ENCODE measurements around the gene NCAM1.

NCAM1 gene

DNA sequence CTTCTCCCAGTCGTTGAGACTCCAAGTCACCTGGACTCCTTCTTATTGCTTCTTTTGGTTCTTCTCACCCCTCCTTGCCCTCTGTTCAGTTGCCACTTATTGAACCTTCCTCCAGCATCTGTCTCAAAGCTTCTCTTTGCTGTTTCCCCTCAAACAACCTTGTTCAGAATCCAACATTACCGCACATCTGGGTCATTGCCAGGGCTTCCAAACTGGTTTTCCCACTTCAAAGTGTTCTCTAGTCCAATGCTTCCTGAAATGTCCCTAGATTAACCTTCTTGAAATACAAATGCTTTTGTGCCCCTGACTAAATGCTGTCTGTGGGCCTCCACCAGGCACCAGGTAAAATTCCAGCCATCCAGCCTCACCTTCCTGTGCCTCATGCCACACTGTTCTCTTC, 252.3 kb downstream of the NCAM1 start:
- DNase-seq = no peak

DNA sequence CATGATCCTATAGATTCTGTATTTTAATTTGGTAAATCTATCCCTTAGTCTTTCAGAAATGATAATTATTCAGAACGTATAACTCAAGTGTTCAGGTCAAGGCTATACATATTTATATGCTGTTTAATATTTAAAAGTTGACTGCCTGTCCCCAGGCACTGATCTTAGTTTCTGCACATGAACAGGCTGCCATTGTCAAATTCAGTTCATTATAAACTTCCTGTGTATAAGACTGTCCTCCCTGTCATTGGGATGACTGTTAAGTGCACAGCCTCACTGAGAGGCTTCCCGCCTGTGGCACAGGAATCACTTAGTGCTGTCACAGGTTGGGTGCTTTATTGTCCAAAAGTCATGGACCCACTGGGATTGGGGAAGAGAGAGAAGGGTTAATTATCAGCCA, 261.0 kb downstream of the NCAM1 start:
- DNase-seq = no peak

DNA sequence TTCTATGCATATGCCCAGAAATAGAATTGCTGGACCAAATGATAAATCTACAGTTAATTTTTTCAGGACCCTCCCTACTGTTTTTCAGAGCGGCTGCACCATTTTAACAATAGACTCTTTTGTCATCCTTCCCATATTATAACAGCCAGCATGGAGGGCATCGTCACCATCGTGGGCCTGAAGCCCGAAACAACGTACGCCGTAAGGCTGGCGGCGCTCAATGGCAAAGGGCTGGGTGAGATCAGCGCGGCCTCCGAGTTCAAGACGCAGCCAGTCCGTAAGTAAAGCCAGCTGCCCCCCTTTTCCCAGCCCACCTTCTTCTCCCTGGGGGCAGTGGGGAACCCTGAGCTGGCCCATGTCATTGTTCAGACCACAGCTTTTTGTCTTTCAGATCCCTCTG, 273.7 kb downstream of the NCAM1 start:
- no peak for DNase-seq

DNA sequence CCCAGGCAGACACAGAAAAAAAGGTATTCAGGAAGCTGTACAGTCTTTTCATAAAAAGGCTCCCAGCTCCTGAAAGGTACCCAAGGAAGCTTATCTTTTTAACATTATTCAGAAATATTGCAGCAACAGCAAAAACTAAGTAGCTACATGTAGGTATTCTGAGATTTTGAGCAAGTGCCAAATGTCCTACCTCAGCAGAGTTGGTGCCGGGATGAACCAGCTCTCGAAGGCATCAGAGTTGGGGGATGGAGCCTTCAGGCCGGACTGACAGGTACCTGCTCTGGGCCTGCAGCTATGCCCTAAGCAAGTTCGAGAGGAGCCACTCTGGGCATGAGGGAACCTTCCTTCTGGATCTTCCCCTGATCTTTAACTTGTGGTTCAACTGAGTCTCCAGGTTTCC, 276.0 kb downstream of the NCAM1 start:
- no peak for DNase-seq

DNA sequence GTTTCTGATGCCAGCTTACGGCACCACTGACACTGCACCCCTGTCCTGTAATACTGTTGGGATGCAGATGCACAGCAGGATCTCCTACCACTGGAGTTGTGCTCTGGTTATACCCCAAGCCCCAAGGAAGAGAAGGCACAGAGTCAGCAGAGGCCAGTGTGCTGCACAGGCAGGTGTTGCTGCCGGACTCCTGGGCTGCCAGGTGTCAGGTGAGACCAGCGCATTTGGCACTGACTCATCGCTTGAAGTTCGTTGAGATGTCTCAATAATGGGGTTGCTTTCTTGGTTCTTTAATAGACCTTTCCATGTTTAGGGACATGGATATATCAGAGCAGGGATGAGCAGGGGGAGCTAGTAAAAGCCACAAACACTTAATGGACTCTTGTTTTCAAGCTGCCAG, 277.5 kb downstream of the NCAM1 start:
- no peak for DNase-seq

DNA sequence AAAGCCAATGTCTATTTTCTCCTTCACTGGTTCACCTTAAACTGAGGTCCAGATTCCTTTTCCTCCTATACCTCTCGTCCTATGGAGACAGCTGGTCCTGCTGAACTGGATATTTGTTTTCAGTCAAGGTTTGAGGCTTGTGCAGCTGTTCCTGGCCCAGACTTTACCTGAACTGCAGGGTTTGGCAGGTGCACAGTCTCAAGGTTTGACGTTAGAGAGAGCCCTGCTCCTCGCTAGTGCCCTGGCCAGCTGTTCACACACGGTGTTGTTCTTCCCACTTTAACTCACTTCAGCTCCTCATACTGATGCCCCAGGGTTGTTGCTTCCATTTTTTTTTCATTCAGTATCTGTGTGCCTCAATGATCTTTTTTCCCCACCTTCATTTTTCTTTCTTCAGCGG, 279.2 kb downstream of the NCAM1 start:
- DNase-seq = no peak

DNA sequence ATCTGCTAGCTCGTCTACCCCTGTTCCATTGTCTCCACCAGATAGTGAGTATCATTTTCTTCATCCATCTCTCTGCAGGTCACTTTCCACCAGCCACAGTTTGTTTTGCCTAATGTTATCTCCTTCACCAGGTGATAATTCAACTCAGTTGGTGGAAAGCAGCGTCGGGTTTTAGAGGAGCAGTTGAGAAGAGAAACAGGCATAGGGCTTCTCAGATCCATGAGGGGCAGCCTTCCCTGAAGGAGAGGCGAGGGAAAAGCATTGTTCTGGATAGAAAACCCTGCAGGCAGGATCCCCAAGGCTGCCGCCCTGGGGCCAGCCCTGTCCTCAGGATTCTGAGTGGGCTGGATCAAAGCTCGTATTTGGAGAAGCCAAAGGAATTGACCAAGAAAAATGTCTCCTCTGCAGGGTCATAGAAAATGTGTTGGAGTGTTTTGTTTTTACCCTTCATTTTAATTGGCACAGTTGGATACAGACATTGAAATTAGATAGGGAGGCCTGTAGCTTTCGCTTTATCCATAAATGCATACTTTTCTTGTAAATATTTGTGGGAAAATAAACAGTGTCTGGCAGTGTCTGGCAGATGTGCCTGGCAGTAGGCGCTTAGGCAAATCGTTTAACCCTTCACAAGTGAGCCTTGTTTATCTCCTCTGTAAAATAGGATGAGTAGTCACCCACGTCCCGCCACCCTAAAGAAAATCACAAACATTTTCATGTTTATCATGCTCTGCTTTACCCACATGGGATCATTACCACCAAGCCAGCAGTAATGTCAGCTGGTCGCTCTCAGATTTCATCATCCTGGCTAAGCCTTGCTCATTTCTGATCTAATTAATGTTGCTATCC, 279.8 kb downstream of the NCAM1 start:
- DNase-seq = no peak

DNA sequence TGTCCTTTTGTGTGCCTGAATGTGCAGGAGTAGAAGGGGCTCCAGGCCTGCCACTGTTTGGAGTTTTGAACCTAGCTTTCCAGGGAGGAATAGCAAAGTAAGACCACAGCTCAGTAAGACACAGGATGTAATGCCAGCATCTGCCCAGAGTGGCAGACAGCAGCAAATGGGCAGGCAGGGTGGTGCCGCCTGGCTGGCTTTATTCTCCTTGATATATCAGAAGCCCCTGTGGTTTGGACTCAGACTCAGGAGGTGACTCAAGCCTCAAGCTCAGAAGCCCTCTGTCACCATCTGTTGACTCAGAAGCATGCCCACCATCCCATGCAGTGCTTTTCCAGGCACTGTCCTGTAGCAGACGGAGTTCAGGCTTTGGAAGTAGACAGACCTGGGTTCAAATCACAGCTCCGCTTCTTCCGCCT, 280.4 kb downstream of the NCAM1 start:
- no peak for DNase-seq

DNA sequence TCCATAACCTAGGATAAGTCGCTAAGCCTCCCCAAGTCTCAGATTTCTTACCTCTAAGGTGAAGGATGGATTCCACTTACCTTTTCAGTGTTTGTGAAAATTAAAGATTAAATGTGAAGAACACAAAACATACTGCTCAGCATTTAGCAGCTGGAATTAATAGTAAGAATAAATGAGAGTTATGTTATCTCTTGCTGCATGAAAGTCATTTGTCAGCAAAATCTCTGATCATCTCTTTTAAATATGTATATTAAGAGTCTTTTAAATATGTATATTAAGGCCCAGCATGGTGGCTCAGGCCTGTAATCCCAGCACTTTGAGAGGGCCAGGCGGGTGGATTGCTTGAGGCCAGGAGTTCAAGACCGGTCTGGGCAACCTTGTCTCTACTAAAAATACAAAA, 280.8 kb downstream of the NCAM1 start:
- no peak for DNase-seq

DNA sequence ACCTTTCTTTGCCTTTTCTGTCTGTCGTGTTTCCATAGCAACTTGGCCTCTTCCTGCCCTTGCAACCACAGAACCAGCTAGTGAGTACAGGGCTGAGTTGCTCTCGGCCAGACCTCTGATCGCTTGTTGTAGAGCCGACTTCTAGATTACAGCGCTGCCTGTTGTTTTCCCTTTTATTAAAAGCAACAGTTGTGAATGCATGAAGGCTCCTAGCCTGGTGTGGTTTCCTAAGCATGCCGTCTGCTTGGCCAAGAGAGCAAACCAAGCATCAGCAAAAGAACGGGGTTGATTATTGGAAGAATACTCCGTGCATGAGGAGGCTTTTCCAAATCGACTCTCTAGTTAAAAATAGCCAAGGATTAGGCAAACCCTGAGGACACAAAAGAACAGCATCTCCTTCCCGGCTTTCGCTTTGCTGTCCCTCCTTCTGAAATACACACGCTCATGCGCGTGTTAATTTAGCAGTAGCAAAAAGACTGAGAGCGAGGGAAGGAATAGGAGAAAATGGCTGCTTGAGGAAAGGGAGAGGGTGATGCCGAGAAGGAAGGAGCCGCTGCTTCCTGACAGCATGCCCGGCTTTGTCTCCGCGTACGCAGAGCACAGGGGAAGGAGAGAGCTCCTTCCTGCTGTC, 281.7 kb downstream of the NCAM1 start:
- DNase-seq = no peak

DNA sequence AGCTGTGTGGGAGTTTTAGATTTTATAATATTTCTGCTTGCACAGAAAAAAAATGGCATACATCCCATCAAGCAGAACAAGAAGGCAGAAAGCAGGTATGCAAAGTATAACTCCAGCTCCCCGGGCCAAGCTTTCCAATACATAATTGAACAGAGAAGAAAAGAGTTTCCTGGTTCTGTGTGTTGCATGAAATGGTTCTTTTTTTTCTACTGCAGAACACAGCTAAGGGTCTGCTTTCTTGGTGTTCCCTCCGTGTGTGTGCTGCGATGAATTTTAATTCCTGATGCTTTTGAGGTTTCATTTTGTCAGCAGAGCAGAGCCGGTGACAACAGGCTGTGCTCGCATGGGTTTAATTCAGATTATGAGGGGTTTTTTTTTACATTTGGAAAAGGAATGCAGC, 282.5 kb downstream of the NCAM1 start:
- DNase-seq = no peak

DNA sequence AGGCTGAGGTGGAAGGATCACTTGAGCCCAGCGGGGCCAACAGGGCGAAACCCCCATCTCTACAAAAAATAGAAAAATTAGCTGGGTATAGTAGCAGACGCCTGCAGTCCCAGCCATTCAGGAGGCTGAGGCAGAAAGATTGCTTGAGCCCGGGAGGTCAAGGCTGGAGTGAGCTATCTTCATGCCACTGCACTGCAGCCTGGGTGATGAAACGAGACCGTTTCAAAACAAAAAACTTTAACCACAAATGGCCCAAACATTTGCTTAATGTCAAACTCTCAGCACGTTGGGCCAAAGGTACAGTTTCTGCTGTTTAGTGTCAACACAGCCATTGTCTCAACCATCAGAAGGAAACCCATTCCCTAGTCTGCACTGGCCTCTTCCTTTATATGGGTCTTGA, 284.0 kb downstream of the NCAM1 start:
- DNase-seq = no peak

DNA sequence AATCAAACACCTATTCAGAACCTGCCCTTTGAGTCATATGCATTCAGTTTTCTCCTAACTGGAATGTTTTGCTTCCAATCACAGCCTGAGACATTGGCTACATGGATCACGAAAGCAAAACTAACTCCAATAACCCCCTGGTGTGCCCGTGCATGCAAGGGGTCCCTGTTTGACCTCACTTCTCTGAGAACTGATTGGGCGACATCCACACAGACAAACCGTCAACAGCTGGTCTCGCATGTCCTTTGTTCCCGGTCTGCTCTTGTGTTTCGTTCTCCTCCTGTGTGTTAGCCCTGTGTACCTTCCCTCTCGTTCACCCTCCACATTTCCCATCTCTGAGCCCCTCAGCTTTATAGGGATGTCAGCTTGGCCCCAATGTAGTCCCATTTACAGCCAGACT, 286.0 kb downstream of the NCAM1 start:
- no peak for DNase-seq

DNA sequence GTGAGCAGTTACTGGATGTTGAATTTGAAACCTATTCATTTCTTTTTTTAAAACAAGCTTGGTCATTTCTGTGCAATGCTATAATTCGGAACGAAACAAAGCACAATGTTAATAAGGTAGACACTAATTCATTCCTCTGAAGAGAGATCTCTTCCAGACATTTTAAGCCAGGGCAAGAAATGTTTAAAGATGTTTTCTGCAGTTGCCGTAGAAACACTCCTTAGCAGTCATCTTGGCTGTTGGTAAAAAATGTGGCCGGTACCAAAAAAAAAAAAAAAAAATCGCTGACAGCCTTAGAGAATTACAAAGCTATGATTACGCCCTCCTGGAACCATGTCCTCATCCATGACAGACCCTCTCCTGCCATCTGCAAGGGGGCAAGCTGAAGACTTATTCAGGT, 286.7 kb downstream of the NCAM1 start:
- no peak for DNase-seq

DNA sequence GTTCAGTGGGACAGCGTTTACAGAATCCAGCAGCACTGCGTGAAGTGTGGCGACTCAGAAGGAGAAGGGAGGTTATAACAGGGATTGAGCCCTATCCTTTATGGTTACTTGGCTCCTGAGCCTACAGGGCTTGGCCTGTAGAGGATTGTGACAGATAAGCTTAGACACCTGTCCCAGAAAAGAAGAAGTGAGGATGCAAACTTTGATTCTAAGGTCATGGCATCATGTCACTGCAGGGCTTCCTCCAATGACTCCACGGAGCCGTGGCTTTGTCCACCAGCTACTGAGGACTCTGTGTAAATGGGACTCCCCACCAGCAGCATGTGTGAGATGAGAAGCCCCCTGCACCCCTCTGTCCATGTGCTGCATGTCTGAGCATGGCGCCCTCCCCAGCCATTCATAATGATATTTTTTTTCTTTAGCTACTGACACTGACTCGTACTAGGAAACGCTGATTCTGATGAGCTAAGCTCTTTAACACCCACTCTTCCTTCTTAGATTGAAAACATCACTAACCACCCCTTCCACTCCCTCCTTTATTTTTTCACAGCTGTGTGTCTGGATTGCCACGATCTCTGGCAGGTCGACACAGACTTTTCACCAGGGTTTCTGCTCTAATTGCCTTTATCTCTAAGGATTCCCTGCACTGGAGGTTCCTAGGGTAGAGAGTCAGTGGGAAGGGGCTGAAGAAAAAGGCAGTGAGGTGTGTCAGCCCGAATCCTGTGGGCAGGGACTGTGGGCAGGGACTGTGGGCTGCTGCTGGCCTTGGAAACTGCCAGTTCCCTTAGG, 287.7 kb downstream of the NCAM1 start:
- no peak for DNase-seq

DNA sequence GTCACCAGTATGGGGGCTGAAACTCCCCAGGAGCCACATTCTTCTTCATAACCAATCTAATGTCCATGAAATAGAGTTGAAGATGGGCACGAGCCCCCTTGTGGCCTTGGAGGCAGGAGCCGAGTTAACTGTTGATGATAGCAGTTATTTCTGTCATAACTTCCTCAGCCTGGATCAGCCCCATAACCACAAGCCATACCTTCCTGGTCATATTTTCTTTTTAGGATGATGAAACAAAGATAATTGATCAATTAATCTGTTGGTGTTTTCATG, 288.2 kb downstream of the NCAM1 start:
- DNase-seq = no peak

DNA sequence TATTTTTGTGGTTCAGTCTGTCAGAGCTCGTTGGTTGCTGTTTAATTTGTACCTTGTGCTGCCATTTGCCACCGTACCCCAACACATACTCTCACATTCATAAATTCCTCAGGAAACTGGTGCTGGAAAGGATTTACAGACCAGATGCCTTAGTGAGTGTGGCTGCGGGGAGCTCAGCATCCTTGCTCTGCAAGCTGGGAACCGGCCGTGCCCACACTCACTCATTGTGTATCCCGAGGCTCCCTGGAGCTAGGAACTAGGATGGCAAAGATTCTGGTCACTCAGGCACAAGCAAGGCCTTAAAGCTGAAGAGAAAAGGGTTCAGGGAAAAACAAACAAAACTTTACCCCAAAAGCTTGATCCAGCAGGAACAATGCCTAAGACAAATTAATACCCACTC, 288.6 kb downstream of the NCAM1 start:
- DNase-seq = no peak

DNA sequence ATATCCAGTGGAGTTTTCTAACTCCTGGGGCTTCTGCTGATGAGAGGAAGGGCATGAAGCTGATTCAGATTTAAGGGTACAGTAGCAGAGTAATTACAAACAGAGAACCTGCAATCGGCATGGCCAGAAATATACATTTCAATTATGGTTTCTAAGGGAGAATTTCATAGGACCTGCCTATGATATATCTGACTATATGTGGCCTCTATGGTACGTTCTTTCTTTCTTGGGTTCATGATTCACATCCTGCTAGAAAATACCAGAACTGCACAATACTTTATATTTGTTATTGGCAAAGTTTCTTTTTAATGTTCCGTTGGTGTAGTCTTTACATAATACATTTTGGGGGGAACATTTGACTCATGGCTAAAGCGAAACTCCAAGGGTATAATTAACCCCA, 290.1 kb downstream of the NCAM1 start:
- no peak for DNase-seq

DNA sequence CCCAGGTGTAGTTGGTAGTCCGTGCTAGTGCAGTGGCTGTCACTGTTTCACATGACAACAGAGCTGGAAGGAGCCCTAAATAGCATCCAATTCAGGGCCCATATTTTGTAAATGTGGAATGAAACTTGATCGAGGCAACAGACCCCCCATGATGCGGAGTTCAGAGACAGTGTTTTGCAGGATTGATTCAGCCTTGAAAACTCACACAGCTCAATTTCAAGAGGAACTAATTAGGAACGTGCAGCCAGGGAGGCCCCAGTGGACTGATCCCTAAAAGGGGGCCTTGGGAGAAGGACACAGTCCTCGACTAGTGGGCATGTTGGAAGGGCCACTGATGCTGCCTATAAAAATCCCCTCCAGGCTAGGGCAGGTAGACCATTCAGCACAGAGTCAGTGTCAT, 292.2 kb downstream of the NCAM1 start:
- DNase-seq = no peak

DNA sequence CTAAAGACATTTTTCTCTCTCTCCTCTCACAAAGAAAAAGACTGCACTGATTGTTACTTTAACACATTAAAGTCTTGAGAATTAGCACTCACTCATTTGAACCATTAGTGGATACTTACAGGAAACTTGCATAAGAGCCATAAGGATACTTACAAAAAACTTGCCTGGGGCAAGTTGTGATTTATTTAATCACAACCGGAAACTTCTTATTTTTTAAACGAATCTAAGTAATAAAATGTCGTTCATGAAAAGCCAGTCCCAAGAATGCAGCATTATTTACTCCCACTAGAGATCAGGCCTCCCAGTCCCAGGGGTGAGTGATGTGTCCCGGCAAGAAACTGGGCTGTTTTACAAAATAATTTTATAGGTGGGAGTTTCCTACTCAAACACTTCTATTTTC, 293.9 kb downstream of the NCAM1 start:
- no peak for DNase-seq

DNA sequence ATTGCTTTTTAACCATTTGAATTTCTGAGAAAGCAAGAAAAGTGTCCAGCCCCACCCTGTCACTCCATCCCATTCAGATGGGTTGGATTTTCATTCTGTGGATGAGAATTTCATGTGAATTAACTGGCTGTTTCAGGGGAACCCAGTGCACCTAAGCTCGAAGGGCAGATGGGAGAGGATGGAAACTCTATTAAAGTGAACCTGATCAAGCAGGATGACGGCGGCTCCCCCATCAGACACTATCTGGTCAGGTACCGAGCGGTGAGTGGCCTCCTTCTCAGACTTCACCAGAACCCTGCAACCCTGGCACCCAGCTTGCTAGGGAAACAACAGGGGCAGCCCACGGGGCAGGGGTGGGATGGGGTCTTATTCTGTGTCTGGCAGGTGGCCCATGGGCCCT, 294.5 kb downstream of the NCAM1 start:
- DNase-seq = no peak

DNA sequence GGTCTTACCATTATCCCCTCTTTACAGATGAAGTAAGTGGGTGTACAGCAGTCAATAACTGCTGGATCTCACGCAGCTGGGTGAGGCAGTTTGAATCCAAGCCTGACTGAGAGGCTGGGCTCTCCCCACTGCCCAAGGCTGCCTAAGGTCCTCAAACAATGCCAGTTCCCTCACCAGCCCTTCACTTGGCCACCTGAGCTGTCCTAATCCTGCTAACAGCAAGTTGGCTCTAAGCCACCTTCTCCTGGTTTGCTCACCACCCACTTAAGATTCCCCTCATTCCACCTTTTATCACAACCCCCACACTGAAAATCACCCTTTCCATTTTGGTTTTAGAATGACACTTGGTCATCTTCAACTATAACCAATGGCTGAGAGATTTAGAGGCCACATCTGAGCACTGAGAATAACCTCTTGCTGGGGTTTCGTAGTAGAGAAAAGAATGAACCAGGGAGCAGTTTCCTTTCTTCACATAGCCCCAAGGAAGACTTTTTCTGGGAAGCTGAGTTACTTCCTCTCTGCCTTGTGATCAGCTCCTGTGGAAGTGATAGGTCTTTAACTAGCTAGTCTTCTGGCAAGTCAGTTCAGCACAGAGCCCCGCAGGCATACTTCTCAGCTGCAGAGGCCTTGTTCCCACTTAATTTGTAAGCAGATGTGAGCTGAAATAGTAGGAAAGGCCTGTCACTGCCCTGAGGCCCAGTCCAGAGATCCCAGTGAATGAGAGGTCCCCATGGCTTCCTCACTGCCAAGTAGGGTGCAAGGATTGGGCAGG, 295.4 kb downstream of the NCAM1 start:
- DNase-seq = no peak

DNA sequence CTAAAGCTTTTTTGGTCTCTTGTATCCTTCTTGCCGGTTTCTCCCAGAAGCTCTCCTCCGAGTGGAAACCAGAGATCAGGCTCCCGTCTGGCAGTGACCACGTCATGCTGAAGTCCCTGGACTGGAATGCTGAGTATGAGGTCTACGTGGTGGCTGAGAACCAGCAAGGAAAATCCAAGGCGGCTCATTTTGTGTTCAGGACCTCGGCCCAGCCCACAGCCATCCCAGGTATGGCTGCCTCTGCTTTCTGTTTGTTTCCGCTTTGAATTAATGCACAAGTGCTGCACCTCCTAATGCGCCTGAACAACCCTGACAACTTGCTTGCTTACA, 298.8 kb downstream of the NCAM1 start:
- DNase-seq = no peak

DNA sequence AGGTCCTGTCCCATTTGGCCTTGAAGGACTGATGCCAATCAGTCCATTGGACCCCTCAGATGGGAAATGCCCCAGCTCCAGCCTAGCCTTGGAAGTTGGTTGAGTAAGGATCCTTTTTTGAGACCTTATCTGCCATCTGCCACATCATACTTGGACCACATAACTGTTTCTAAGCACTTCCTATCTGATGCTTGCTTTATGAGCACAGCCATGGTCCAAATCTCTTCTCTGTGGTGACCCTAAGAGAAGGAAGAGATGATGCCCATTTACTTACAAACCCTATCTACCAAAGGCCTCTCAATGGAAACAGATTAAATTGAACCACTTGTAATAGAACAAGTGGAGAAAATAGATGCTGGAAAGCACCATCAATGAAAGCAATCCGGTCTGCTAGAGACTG, 299.3 kb downstream of the NCAM1 start:
- DNase-seq = no peak

All from activated T-cell treated with anti-CD3 and anti-CD28 coated beads, Interleukin-2, amount 50 U/mL, for 1 hour (primary cell).